ENCODE results near the gene PITX2. TPM values are rescaled to one million over a fixed set of nuclear protein-coding genes. Genes with fewer than 3 reads are reported as not detected.
A peak's percentile ranks its signal among the peaks of the same experiment; 100 is the strongest.

Gene PITX2
- total RNA-seq, 4 donors from 2014 or later: 0.28 to 0.36 TPM; not detected in 2

GRCh38 chr4:110614976-110615352 is 7.9 kb downstream of the PITX2 start:
- no peak for DNase-seq (ENCODE audit: low spot score)
- ATAC-seq (ENCODE audit: low FRiP score): no peak
- TF ChIP-seq CTCF (IDR thresholded peaks at IDR 0.05): no peak

GRCh38 chr4:110614173-110614963 is 8.5 kb downstream of the PITX2 start:
- no peak for TF ChIP-seq CTCF (IDR thresholded peaks at IDR 0.05)
- no peak for ATAC-seq (ENCODE audit: low FRiP score)
- DNase-seq (ENCODE audit: low spot score): no peak

- no peak for DNase-seq (ENCODE audit: low spot score)
- no peak for TF ChIP-seq CTCF (IDR thresholded peaks at IDR 0.05)
- no peak for ATAC-seq (ENCODE audit: low FRiP score)
These were observed 9.1 kb downstream of the PITX2 start for GRCh38 chr4:110613745-110614144.

GRCh38 chr4:110612631-110613269 is 10.1 kb downstream of the PITX2 start:
- DNase-seq (ENCODE audit: low spot score) (no peak), ATAC-seq (ENCODE audit: low FRiP score) (peak; percentile 31)
- no peak for TF ChIP-seq CTCF (IDR thresholded peaks at IDR 0.05)

- no peak for ATAC-seq (ENCODE audit: low FRiP score)
- TF ChIP-seq CTCF (IDR thresholded peaks at IDR 0.05): no peak
- no peak for DNase-seq (ENCODE audit: low spot score)
These were observed 10.9 kb downstream of the PITX2 start for GRCh38 chr4:110611968-110612447.

- no peak for ATAC-seq (ENCODE audit: low FRiP score)
- no peak for DNase-seq (ENCODE audit: low spot score)
- TF ChIP-seq CTCF (IDR thresholded peaks at IDR 0.05): no peak
These were observed 11.7 kb downstream of the PITX2 start for GRCh38 chr4:110610940-110611831.

Measured in omental fat pad (tissue), 4 donors.